K562 (cell line): ENCODE measurements around the gene ERVH48-1. TPM values are rescaled to one million over a fixed set of nuclear protein-coding genes. Genes with fewer than 3 reads are reported as not detected.

Source experiments
- BCOR ChIP-seq: fragments of 450-650 bp; IDR thresholded peaks from 2 replicates; pipeline ENCODE4 v1.6.1; 2016
- C11orf30 ChIP-seq: fragments of 450-650 bp; IDR thresholded peaks from 2 replicates; pipeline ENCODE4 v1.6.1; 2016; ENCODE audit warnings: low read depth, mild to moderate bottlenecking
- CEBPB ChIP-seq: fragments of 450-650 bp; IDR thresholded peaks from 2 replicates; pipeline ENCODE4 v1.6.1; 2016; ENCODE audit warnings: missing genetic modification characterization, missing compliant biosample characterization
- CLOCK ChIP-seq: fragments of 250-450 bp; sonication (Bioruptor Pico); IDR thresholded peaks from 2 replicates; pipeline ENCODE4 v1.4.0; 2020; ENCODE audit warnings: mild to moderate bottlenecking, moderate library complexity, borderline replicate concordance
- CREB1 ChIP-seq, 2 experiments: sonication (generic) in 1 of 2; formaldehyde crosslinking in 1 of 2; IDR thresholded peaks; 2 replicates each; pipeline versions ENCODE4 v1.6.1 to v1.8.0; 2012 to 2022; ENCODE audit warnings: inconsistent platforms in 1 of 2, mild to moderate bottlenecking in 1 of 2, missing genetic modification reagents in 1 of 2, moderate library complexity in 1 of 2
- CREBBP ChIP-seq: IDR thresholded peaks from one replicate; pipeline ENCODE4 v1.6.1; 2012; ENCODE audit warnings: low read depth, mild to moderate bottlenecking, control low read depth, inconsistent platforms, low read length
- ESRRA ChIP-seq: fragments of 450-650 bp; IDR thresholded peaks from 2 replicates; pipeline ENCODE4 v1.6.1; 2014; ENCODE audit warnings: low read depth, mild to moderate bottlenecking, moderate library complexity, borderline replicate concordance
- GTF2F1 ChIP-seq: IDR thresholded peaks from 2 replicates; pipeline ENCODE4 v1.6.1; 2011; ENCODE audit warnings: low read depth, low read length, improper control_type of control experiment
- HLTF ChIP-seq: fragments of 450-650 bp; IDR thresholded peaks from 2 replicates; pipeline ENCODE4 v1.6.1; 2016
- HMGXB4 ChIP-seq: sonication (generic); formaldehyde crosslinking; IDR thresholded peaks from 2 replicates; pipeline ENCODE4 v1.8.1; 2023; ENCODE audit warnings: mild to moderate bottlenecking, missing genetic modification reagents
- NCOA2 ChIP-seq, 2 experiments: fragments of 450-650 bp; IDR thresholded peaks; 2 replicates each; pipeline ENCODE4 v1.6.1; 2018; ENCODE audit warnings: mild to moderate bottlenecking in 2 of 2, moderate library complexity in 1 of 2; ENCODE audit not compliant: partially characterized antibody in 2 of 2
- NR4A1 ChIP-seq, 2 experiments: fragments of 250-450 bp in 1 of 2; fragments of 450-650 bp in 1 of 2; sonication (Bioruptor Pico) in 1 of 2; IDR thresholded peaks; 2 replicates each; pipeline versions ENCODE4 v1.4.0 to v1.6.1; 2016 to 2020; ENCODE audit warnings: mild to moderate bottlenecking in 2 of 2, missing compliant biosample characterization in 1 of 2, missing genetic modification characterization in 1 of 2, moderate library complexity in 1 of 2
- POLR3A ChIP-seq: IDR thresholded peaks from 2 replicates; pipeline ENCODE4 v1.6.1; 2011; ENCODE audit warnings: borderline replicate concordance, mild to moderate bottlenecking, moderate library complexity; ENCODE audit not compliant: insufficient read length, insufficient read depth; ENCODE audit errors: extremely low read depth
- RBM14 ChIP-seq: fragments of 200-400 bp; formaldehyde crosslinking; IDR thresholded peaks from 2 replicates; pipeline ENCODE4 v1.6.1; 2018; ENCODE audit warnings: low read depth, mild to moderate bottlenecking, low read length, moderate library complexity, borderline replicate concordance; ENCODE audit not compliant: insufficient read depth
- SRF ChIP-seq, 2 experiments: fragments of 250-450, 450-650 bp in 1 of 2; sonication (Bioruptor Pico) in 1 of 2; sonication (generic) in 1 of 2; formaldehyde crosslinking; IDR thresholded peaks; 2 replicates each; pipeline versions ENCODE4 v1.5.0 to v1.5.1; 2020 to 2022; ENCODE audit warnings: mild to moderate bottlenecking in 1 of 2, missing genetic modification reagents in 1 of 2
- ZNF280A ChIP-seq: fragments of 450-650 bp; IDR thresholded peaks from 2 replicates; pipeline ENCODE4 v1.6.1; 2018; ENCODE audit warnings: mild to moderate bottlenecking, low read depth; ENCODE audit not compliant: partially characterized antibody
- ZNF431 ChIP-seq: sonication (generic); formaldehyde crosslinking; IDR thresholded peaks from 2 replicates; pipeline ENCODE4 v1.8.0; 2022; ENCODE audit warnings: mild to moderate bottlenecking, missing genetic modification reagents
- polyA plus RNA-seq, 8 experiments: library from polyadenylated mRNA; depleted of rRNA in 4 of 8; stranded (reverse) in 5 of 8; unstranded in 3 of 8; fragments of >200 nt; fragmentation: Nextera tagmentation in 2 of 8; fragmentation: Illumina TruSeq in 1 of 8; extraction: Ambion mirVana in 2 of 8; extraction: Trizol in 1 of 8; gene quantifications; 2 replicates each; pipeline versions ENCODE4 v1.2.1 to v1.2.3, GENCODE V29; 2011 to 2014; ENCODE audit warnings: inconsistent platforms in 1 of 8, missing spikeins in 1 of 8
- total RNA-seq, 7 experiments: library from RNA; depleted of rRNA in 6 of 7; stranded (reverse); fragments of >200 nt in 6 of 7; fragmentation: Illumina TruSeq in 2 of 7; extraction: Trizol in 2 of 7; gene quantifications; 2 replicates each; pipeline versions ENCODE4 v1.2.1 to v1.2.3, GENCODE V29; 2011 to 2021; ENCODE audit warnings: low replicate concordance in 1 of 7

Gene ERVH48-1
- total and polyA plus RNA-seq, 9 of the 15 experiments (the other 6 are each of a cell fraction or from before 2014, with no cell fraction given): 0.08 to 0.49 (median 0.16) TPM; not detected in 3

GRCh38 chr21:42973309-42973990, 48.0 kb upstream of the ERVH48-1 start (continued):
- TF ChIP-seq NR4A1 (CRISPR knock-in tag; IDR thresholded peaks at IDR 0.05) (no peak), NR4A1 (tag; IDR thresholded peaks at IDR 0.05) (no peak), BCOR (peak; percentile 36; the same call in 1 of the 2 replicates), CEBPB (tag) (no peak), HLTF (peak; percentile 48; the same call in 1 of the 2 replicates), C11orf30 (no peak), CREB1 (IDR thresholded peaks at IDR 0.05) (no peak), CREB1 (CRISPR knock-in tag; IDR thresholded peaks at IDR 0.05) (no peak), CLOCK (no peak), POLR3A (no peak), RBM14 (no peak), NCOA2 (IDR thresholded peaks at IDR 0.05; ENCODE audit: partially characterized antibody in 2 of 2) (no peak), ESRRA (no peak), CREBBP (no peak), ZNF431 (CRISPR knock-in tag) (peak; percentile 25; the same call in 1 of the 2 replicates), HMGXB4 (CRISPR knock-in tag) (no peak), SRF (CRISPR knock-in tag; IDR thresholded peaks at IDR 0.05) (no peak), GTF2F1 (no peak), ZNF280A (no peak)
